C4-2B (cell line): ENCODE measurements around the gene SNX27.
"Not testable (repeated sequence)": the region's sequence is repeated elsewhere in the genome, so short reads cannot be mapped to it uniquely, and the experiment has no call there.

Experiments used
- H3K27ac ChIP-seq: fragments of 450-650 bp; 2 replicates; pipeline ENCODE4 v1.5.1; 2017
- CTCF ChIP-seq: fragments of 450-650 bp; conservative IDR thresholded peaks from 2 replicates; pipeline ENCODE4 v1.5.1; 2017; ENCODE audit warnings: mild to moderate bottlenecking
- ZFX ChIP-seq: fragments of 450-650 bp; IDR thresholded peaks from 2 replicates; pipeline ENCODE4 v1.6.1; 2017

The SNX27 gene

DNA sequence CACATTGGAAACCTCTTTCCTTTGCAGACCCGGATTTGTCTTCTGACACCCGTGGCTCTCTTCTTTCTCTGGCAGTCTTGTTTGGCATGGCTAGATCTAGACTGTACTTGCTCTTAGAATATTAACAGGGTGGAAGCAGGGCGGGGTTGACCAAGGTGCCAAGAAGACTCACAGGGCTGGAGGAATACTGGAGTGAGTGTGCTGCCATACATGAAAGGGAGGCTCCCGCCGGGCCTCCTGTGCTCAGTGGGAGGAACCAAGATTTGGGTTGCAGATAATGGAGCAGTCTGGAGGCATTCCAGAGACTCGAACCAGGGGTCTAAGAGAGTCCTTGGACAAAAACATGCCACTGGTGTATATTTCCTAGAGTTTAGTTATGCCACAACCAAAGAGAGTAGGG, 27.6 kb upstream of the SNX27 start:
- no peak overlapping the region for H3K27ac ChIP-seq
- TF ChIP-seq CTCF (no peak), ZFX (no peak)

DNA sequence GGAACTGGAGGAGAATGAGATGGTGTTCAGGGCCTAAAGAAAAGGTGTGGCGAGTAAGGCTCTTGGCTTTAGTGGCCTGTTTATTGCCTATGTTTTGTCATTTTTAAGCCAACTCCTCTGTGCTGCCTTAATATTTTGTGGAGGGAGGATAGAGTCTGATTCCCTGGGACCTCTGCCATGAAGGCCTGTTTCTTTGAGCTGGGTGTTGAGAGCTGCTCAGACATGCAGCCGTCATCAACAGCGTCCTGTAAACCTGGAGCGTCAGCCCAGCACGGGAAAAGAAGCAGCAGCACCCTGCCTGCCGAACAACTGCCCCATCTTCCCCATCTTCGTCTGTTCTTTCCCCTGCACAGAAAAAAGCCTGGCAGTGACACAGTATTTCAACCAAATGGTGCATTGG, 27.1 kb upstream of the SNX27 start:
- no peak overlapping the region for H3K27ac ChIP-seq
- TF ChIP-seq CTCF (no peak), ZFX (no peak)

DNA sequence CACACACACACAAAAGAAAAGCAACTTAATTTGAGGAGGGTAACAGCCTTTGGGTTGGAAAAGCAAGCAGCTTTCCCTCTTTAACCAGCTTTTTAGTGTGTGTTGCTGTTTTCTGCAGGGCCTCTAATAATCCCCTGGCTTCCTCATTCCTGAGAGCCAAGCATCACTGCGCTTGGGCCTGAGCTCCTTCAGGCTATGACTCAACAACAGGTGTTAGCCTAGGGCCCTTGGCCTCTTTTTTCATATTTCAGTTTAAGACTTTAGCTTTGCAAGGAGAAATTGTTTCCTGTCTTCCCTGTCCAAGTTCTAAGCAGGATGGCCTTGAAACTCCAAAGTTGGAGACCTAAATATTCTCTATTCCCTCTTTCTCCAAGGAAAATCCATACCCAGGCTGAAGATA, 26.2 kb upstream of the SNX27 start:
- H3K27ac ChIP-seq = no peak overlapping the region
- no peak for TF ChIP-seq ZFX
- TF ChIP-seq CTCF = no peak

GRCh38 chr1:151590961-151591360, 20.9 kb upstream of the SNX27 start:
- TF ChIP-seq CTCF (no peak), ZFX (no peak)
- no peak overlapping the region for H3K27ac ChIP-seq

- no peak for TF ChIP-seq ZFX
- no peak for TF ChIP-seq CTCF
- H3K27ac ChIP-seq = no peak overlapping the region
Measured at GRCh38 chr1:151593730-151594129, 18.1 kb upstream of the SNX27 start.

GRCh38 chr1:151594143-151594625, 17.7 kb upstream of the SNX27 start:
- no peak overlapping the region for H3K27ac ChIP-seq
- TF ChIP-seq ZFX (no peak), CTCF (peak; percentile 99)

- TF ChIP-seq ZFX = no peak
- TF ChIP-seq CTCF = no peak
- H3K27ac ChIP-seq = peak overlapping the region; percentile 55
Measured at GRCh38 chr1:151596166-151596953, 15.5 kb upstream of the SNX27 start.

- not testable (repeated sequence) for H3K27ac ChIP-seq
Measured at GRCh38 chr1:151602550-151602949, 9.3 kb upstream of the SNX27 start.
